NB4 (cell line): Measurements from ENCODE around the gene NWD2.

Experiments
- MYC ChIP-seq: IDR thresholded peaks from 2 replicates; pipeline ENCODE4 v1.6.1; 2011; ENCODE audit warnings: low read depth, low read length
- POLR2A ChIP-seq: IDR thresholded peaks from 2 replicates; pipeline ENCODE4 v1.6.1; 2011; ENCODE audit warnings: mild to moderate bottlenecking; ENCODE audit not compliant: insufficient read length; ENCODE audit errors: extremely low read depth
- TF ChIP-seq, protein P1 (sequence below): IDR thresholded peaks from 2 replicates; pipeline ENCODE4 v1.6.1; 2011; ENCODE audit warnings: low read depth, low read length
- TF ChIP-seq, protein P2 (sequence below): IDR thresholded peaks from one replicate; pipeline ENCODE4 v1.5.1; 2012; ENCODE audit warnings: low read depth, low read length

DNA sequence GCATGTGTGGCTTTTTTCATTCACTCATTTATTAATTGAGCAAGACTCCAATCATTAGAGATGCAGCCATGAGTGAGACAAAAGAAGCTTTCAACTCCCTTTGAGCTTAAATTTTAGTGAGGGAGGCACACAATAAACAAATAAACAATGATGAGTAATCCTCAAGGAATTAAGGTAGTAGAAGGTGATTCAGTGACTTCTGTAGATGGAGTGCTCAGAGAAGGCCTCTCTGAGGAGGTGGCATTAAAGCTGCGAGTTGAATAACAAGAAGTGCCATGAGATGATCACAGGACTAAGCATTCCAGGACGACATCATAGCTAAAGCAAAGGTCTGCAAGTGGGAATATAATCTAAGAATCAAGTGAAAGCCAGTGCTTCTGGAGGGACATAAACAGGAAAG lies 77.6 kb downstream of the NWD2 start:
- TF ChIP-seq, protein P1, sequence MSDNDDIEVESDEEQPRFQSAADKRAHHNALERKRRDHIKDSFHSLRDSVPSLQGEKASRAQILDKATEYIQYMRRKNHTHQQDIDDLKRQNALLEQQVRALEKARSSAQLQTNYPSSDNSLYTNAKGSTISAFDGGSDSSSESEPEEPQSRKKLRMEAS: no peak
- TF ChIP-seq, protein P2, sequence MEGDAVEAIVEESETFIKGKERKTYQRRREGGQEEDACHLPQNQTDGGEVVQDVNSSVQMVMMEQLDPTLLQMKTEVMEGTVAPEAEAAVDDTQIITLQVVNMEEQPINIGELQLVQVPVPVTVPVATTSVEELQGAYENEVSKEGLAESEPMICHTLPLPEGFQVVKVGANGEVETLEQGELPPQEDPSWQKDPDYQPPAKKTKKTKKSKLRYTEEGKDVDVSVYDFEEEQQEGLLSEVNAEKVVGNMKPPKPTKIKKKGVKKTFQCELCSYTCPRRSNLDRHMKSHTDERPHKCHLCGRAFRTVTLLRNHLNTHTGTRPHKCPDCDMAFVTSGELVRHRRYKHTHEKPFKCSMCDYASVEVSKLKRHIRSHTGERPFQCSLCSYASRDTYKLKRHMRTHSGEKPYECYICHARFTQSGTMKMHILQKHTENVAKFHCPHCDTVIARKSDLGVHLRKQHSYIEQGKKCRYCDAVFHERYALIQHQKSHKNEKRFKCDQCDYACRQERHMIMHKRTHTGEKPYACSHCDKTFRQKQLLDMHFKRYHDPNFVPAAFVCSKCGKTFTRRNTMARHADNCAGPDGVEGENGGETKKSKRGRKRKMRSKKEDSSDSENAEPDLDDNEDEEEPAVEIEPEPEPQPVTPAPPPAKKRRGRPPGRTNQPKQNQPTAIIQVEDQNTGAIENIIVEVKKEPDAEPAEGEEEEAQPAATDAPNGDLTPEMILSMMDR: no peak
- TF ChIP-seq POLR2A: no peak
- TF ChIP-seq MYC: no peak
